Inflammatory macrophage treated with lipopolysaccharide for 1 hour (primary cell): Measurements from ENCODE around the gene GPC3.

ENCODE experiments used
- DNase-seq, 2 donors: peaks; one replicate each; pipeline ENCODE4 v3.0.0-alpha.2; 2020 to 2022

GPC3 gene

DNA sequence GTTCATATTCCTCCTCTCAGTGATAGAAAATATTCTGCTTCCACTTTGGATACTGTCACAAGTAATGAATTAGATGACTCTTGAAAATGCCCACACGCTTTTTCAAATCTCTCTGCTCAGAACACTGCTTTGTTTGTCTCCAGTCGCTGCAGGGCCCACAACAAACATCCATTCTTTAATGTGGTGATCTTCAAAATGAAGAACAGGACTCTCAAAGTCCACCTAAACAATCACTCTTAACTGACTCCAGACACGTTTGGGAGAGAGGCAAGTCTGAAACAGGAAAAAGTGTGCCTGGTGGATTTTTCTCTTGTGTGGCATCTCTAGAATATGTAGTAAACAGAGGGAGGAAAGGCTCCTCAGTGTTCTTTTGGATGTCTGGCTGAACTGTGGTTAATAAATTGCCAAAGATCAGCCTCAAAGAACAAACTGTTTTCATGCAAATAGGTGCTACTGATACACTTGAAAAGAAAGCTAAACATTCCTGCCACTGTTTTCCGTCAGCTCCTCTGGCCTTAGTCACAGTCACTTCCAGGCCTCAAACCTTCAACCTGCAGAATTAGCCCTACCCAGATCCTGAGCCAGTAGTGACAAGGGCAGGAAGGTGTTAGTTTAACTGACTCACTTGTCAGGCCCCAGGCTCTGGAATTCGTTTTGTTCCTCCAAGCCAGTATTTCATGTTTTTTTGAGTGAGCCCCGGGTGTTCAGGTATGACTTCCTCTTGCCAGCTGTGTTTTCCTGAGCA lies 310.5 kb downstream of the GPC3 start:
- DNase-seq, result no peak

- peak in 1 of 2 donors; percentile 66 for DNase-seq
These were observed 315.0 kb downstream of the GPC3 start for GRCh38 chrX:133670383-133670782.

- no peak for DNase-seq
These were observed 316.2 kb downstream of the GPC3 start for GRCh38 chrX:133669214-133669613.

DNA sequence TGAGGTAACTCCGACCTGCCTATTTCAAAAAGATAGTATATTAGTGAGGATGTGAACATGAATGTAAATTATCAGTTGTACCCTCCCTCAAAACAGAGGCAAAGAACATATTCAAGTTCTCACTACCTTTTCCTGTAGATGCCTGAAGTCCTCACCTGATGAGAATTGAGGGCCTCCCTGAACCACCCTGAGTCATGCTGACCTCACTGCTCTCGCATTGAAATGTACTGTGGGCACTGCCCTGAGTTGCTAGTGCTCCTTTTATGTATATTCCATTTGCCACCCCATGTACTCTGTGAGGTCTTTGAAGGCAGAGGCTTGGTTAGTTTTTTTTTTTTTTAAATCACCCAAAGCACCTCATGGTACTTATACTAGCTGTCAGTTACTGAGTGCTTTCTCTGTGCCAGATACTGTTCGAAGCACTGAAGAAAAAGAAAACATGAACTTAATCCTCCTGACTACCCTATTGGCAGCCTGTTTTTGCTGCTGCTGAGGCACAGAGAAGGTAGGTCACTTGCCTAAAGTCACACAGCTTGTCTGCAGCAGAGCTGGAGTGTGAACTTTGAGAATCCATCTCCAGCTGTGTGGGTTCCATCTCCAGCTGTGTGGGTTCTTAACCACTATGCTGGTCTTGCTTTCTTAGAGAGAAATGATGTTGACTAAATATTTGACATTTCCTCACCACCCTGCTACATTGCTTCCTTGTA lies 317.0 kb downstream of the GPC3 start:
- no peak for DNase-seq

- no peak for DNase-seq
These were observed 319.1 kb downstream of the GPC3 start for GRCh38 chrX:133666256-133666655.

DNA sequence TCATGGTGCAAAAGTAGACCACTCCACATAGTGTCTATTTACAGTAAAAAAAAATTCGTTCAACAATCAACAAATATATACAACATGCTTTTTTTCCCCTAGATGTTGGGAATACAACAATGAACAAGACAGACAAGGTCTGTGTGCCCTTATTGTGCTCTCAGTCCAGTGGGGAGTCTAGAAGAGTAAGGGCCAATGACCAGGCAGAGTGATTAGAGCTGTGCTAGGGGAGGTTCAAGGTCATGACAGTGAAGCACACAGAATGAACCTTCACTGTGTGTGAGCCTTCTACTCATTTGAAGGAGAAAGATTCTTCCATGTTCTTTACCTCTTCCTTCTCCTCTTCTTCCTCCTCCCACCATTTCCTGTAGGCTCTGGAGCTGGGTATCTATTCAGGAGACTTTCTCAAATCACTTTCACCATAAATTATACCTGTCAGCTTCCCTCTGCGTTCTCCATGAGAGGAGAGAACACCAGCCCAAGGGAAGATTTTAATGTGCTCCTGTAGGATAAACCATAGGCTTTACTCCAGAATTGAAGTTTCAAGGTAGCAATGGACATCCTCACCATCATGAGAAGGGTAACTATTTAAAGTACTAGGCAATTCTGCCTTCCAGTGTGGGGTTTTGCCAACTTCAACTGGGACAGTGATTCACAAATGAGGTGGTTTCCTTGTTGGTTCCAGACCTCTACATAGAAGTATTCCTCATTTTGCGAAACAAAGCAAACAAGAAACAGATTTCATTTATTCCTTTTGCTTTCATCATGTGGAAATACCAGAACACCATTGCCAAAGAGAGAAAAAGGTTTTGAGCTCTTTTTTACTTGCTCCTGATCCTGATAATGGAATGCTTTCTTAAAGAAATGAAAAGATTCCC lies 323.2 kb downstream of the GPC3 start:
- peak; percentile 66 to 88 for DNase-seq

- DNase-seq, result peak; percentile 56 to 94
These were observed 325.1 kb downstream of the GPC3 start for GRCh38 chrX:133660281-133660680.

GRCh38 chrX:133658293-133658911 lies 327.0 kb downstream of the GPC3 start:
- no peak for DNase-seq

DNA sequence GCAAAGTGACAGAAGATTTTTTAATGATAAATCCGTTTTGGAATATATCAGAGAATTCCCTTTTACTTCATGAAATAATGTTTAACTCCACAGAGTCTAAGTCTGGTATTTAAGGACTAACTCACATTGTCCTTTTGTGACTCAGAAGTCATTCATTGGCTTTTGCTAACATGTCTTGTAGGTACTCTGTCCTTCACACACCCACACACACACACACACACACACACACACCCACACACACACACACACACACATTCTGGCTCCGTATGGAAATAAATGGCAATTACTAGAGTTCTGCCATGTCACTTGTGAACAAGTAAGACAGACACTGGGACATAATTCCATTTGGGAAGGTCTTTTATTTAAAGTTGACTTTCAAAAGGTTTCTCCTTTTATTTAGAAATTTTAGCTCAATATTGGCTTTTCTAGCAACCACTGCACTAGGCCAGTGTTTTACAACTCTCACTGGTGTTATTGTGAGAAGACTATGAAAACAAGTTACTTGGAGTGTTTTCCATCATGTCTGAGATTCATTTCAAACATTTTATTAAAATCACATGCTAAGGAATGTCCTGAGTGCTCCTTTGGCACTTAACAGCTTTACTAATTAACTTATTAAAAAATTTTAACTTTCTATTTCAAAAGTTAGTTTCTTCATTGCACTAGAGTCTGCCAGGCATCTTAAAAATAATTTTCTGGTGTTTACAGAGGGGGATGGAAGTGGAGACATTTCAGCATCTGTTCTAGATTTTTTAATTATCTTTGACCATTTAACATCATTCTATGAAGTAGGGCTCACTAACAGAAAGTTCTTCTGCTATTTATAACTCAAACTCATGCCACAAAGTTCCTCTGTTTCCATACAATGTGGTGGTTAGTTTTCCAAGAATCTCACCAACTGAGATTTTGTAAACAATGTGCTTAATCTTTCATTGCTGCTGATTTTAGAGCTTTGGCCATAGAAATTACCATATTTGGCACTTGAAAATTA lies 329.8 kb downstream of the GPC3 start:
- peak; percentile 33 to 63 for DNase-seq

GRCh38 chrX:133654811-133655210 lies 330.6 kb downstream of the GPC3 start:
- peak; percentile 73 to 86 for DNase-seq

- DNase-seq, result peak; percentile 25 to 77
These were observed 332.0 kb downstream of the GPC3 start for GRCh38 chrX:133653358-133653757.

DNA sequence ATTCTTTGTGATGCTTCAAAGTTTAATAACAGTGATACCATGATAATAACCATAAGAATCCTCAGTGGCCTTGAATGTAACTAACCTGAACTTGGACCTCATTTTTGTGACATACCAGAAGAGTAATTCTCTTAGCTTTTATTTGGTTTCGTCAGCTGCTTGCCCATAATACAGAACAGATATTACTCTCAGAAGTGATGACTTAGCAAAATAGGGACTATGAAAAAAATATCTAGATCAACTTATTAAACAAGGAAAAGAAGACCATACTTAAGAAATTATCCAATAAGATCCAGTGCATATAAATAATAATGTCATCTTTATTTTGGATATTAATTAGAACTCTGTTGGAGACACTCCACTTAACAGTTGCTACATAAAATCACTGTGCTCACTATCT lies 333.2 kb downstream of the GPC3 start:
- no peak for DNase-seq

- DNase-seq, result peak in 1 of 2 donors; percentile 66
These were observed 335.2 kb downstream of the GPC3 start for GRCh38 chrX:133650239-133650638.

DNA sequence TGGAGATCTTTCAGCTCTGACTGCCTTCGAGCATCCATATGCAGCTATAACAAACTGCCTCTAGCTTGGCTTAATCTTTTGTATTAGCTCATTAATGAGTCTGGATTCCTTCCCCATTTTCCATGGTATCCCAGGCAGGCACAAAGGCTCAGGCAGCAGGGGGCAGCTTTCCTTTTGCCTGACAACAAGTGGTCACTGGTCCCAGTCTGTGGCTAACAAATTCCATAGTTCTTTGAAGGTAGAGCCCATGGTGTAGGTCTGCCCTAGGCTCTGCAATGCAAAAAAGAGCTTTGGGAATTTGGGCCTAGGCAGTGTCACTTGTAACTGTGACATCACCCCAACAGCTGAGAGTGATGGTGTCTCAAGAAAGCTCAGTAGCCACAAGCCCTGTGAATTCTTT lies 335.7 kb downstream of the GPC3 start:
- no peak for DNase-seq

DNA sequence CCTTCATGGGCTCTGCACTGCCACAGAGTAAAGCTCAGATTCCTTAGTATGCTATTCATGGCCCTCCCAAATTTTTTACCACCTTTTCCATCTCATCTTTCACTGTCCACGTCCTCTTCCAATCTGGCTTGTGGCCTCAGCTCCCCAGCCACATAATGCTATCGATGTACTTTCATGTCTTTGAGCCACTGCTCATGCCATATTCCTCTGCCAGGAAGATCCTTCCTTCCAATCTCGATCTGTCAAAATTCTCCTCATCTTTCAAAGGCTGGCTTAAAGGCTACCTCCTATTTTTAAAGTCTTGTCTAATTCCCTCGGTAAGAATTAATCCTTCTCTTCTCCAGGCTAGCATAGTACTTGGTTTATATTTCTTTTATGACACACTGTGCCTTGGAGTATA lies 336.8 kb downstream of the GPC3 start:
- DNase-seq, result no peak

DNA sequence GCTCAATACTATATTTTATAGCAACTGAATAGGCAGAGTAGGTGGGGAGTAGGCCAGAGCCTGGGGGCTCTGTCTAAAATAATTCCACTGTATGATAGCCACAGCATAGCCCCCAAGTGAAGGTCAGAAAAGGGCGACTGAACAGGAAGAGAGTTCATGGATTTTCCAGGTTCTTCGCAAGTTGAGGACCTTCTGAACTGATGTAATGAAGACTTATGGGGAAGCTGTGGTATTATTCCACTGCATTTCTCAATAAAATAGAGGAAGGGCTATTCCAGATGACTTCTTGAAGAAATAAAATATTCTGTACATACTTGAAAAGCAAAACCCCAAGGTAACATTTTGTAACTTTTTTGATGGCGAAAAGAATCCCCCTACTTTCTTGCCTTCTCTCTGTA lies 338.7 kb downstream of the GPC3 start:
- DNase-seq, result peak; percentile 60 to 87

DNA sequence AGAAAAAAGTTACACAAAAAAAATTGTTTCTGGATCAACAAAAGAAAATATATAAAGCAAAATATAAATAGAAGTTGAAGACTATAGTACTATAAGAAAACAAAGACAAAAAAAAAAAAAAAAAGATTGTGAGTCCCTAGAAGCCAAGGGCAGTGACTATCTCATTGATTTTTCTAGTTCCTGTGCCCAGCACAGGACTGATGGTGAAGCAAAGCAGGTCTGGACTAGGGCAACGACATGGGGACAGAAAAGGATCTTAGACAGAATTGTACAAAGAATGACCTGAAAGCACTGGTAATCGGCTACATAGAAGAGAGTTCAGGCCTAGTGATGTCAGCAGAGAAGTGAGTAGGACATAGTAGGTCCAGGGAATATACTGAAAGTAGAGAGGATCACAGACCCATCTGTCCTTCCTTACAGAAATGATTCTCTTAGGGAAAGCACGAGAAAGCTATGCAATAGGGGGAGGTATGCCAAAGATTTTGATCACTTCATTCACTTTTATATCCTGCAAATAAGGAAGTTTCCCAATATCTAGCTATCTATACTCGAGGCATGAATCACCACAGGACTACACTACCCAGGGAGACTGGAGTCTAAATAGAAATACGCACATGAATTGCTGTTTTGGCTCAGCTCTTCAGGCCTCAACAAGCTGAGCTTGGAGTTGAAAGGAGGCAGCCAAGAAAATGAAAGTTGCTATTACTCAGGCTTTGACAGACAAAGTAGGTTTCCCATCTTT lies 339.2 kb downstream of the GPC3 start:
- peak; percentile 58 to 88 for DNase-seq

DNA sequence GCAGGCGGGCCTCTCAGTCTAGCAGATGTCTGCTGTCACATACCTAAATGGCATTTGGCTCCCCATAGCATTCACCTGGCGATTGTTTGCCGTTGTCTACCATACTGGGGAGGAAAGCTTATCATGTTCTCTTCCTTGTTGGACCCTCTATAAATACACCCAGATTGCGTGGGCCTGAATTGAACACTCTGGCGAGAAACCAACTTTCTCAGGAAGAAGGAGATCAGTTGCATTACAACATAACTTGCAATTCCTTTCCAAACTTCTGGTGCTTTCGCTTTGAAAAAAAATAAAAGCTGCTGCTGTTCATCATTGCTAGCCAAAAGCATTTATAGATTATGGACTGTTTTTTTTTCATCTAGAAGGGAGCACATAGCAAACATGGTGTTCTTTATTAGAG lies 340.1 kb downstream of the GPC3 start:
- DNase-seq, result no peak

DNA sequence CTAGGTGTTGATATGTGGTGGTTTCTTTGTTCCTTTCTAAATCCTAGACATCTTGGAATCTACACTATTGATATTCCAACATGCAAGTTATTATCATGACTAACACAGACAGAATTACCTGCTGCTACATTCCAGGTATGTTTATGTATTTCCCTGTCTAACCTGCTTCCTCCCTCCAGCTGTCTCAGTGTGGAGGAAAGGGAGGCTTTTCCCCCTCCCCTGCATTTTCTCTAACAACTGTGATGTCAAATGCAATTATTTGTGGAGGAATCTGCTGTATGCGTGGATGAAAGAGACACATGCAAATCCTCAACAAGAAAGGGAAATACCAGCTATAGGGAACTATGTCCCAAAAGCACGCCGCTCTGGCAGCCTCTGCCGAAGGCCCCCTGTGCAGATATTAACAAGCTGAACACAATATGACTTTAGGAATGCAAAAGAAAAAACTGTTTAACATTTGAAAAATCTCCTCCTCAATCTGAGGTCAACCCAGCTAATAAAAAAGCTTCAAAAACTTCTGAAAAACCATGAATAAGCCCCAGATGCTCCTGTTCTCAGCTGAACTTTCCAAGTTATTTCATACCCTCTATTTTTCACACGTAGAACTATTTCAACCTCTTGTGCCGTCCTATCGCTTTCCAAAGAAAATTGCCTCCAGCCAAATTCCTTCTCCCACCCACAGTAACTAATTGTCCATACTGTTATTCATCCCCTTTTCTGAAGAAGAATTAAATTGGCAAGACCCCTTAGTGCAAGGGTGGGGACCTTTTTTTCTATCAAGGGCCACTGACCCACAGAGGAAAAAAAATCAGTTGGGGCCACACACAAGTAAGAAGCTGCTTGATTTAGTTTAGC lies 345.0 kb downstream of the GPC3 start:
- no peak for DNase-seq

GRCh38 chrX:133639726-133640125 lies 345.7 kb downstream of the GPC3 start:
- no peak for DNase-seq
